HG03045 (cell line): ENCODE results near the gene KDSR.

Experiments
- ATAC-seq: cut with Tn5 transposase; IDR thresholded peaks from one replicate; pipeline ENCODE4 v1.9.1; 2021; ENCODE audit warnings: mild to moderate bottlenecking, moderate library complexity; ENCODE audit not compliant: unreplicated experiment

KDSR gene

GRCh38 chr18:63367053-63367953 is at the start of gene KDSR:
KDSR (minus strand) TSS chr18:63367206; CDS start chr18:63367118, 88 bp downstream.
- ATAC-seq = peak; percentile 86

- ATAC-seq = no peak
Measured at GRCh38 chr18:63412953-63413352, 45.9 kb upstream of the KDSR start.

GRCh38 chr18:63410792-63411191 is 43.8 kb upstream of the KDSR start:
- ATAC-seq = no peak

- no peak for ATAC-seq
Measured at GRCh38 chr18:63409301-63409700, 42.3 kb upstream of the KDSR start.

- ATAC-seq = no peak
Measured at GRCh38 chr18:63407734-63408133, 40.7 kb upstream of the KDSR start.

GRCh38 chr18:63405986-63406385 is 39.0 kb upstream of the KDSR start:
- no peak for ATAC-seq

GRCh38 chr18:63402246-63403162 is 35.5 kb upstream of the KDSR start:
- no peak for ATAC-seq

- ATAC-seq = no peak
Measured at GRCh38 chr18:63399300-63399699, 32.3 kb upstream of the KDSR start.

- ATAC-seq = no peak
Measured at GRCh38 chr18:63397349-63397748, 30.3 kb upstream of the KDSR start.

- ATAC-seq = no peak
Measured at GRCh38 chr18:63395503-63395902, 28.5 kb upstream of the KDSR start.

- no peak for ATAC-seq
Measured at GRCh38 chr18:63394954-63395353, 27.9 kb upstream of the KDSR start.

- ATAC-seq = no peak
Measured at GRCh38 chr18:63387861-63388260, 20.9 kb upstream of the KDSR start.

- no peak for ATAC-seq
Measured at GRCh38 chr18:63382843-63383242, 15.8 kb upstream of the KDSR start.

- ATAC-seq = no peak
Measured at GRCh38 chr18:63379639-63379962, 12.6 kb upstream of the KDSR start.

- ATAC-seq = no peak
Measured at GRCh38 chr18:63378919-63379638, 12.1 kb upstream of the KDSR start.

- ATAC-seq = no peak
Measured at GRCh38 chr18:63377275-63377980, 10.4 kb upstream of the KDSR start.

- no peak for ATAC-seq
Measured at GRCh38 chr18:63376538-63376937, 9.5 kb upstream of the KDSR start.

GRCh38 chr18:63374540-63374939 is 7.5 kb upstream of the KDSR start:
- no peak for ATAC-seq

GRCh38 chr18:63373161-63373560 is 6.2 kb upstream of the KDSR start:
- no peak for ATAC-seq

GRCh38 chr18:63368611-63369010 is 1.6 kb upstream of the KDSR start:
- ATAC-seq = no peak
